Karpas-422 (cell line): ENCODE measurements around the gene CERK. TPM values are rescaled to one million over a fixed set of nuclear protein-coding genes. Genes with fewer than 3 reads are reported as not detected.

Source experiments
- DNase-seq: peaks from one replicate; pipeline ENCODE4 v3.0.0-alpha.2; 2015
- H2AFZ ChIP-seq: fragments of 200-600 bp; sonication (generic); 2 replicates; pipeline ENCODE4 v1.6.1; 2014; ENCODE audit warnings: antibody characterized with exemption, low read length, mixed read lengths
- H3K27ac ChIP-seq: fragments of 200-600 bp; sonication (generic); 2 replicates; pipeline ENCODE4 v1.5.1; 2014; ENCODE audit warnings: mild to moderate bottlenecking, low read length, moderate library complexity
- H3K27me3 ChIP-seq: fragments of 200-600 bp; sonication (generic); 2 replicates; pipeline ENCODE4 v1.6.1; 2014; ENCODE audit warnings: low read length, mixed read lengths
- H3K36me3 ChIP-seq: fragments of 200-600 bp; sonication (generic); 2 replicates; pipeline ENCODE4 v1.6.1; 2014; ENCODE audit warnings: low read length, mixed read lengths; ENCODE audit not compliant: insufficient read depth
- H3K4me1 ChIP-seq: fragments of 200-600 bp; sonication (generic); 2 replicates; pipeline ENCODE4 v1.6.1; 2014; ENCODE audit warnings: mild to moderate bottlenecking, low read length, mixed read lengths
- H3K4me2 ChIP-seq: fragments of 200-600 bp; sonication (generic); 2 replicates; pipeline ENCODE4 v1.6.1; 2014; ENCODE audit warnings: low read length, low read depth, mild to moderate bottlenecking; ENCODE audit not compliant: poor library complexity, severe bottlenecking
- H3K4me3 ChIP-seq: fragments of 200-600 bp; sonication (generic); 2 replicates; pipeline ENCODE4 v1.5.1; 2014; ENCODE audit warnings: mild to moderate bottlenecking, antibody characterized with exemption, low read length, mixed read lengths
- H3K79me2 ChIP-seq: fragments of 200-600 bp; sonication (generic); 2 replicates; pipeline ENCODE4 v1.6.1; 2014; ENCODE audit warnings: mild to moderate bottlenecking, low read length, mixed read lengths
- H3K9ac ChIP-seq: fragments of 200-600 bp; sonication (generic); 2 replicates; pipeline ENCODE4 v1.6.0; 2014; ENCODE audit warnings: low read length
- H3K9me2 ChIP-seq: fragments of 200-600 bp; sonication (generic), shearing (Covaris generic); replicated peaks from 2 replicates; pipeline ENCODE4 v1.6.0; 2014; ENCODE audit warnings: mild to moderate bottlenecking, low read length, moderate library complexity; ENCODE audit not compliant: insufficient read depth
- H3K9me3 ChIP-seq: fragments of 300-700, 200-600 bp; sonication (generic); 2 replicates; pipeline ENCODE4 v1.6.1; 2014; ENCODE audit warnings: low read length, mixed read lengths
- H4K20me1 ChIP-seq: fragments of 200-600 bp; sonication (generic); 2 replicates; pipeline ENCODE4 v1.6.1; 2014; ENCODE audit warnings: mild to moderate bottlenecking, antibody characterized with exemption, low read length, low read depth; ENCODE audit not compliant: insufficient read depth
- total RNA-seq: library from RNA; depleted of rRNA; stranded (reverse); fragments of >200 nt; shearing (Covaris generic); gene quantifications from 2 replicates; pipeline ENCODE4 v1.2.3, GENCODE V29; 2014; ENCODE audit warnings: low replicate concordance

CERK gene
- total RNA-seq, 1 experiment from 2014 or later = 53.8 TPM

GRCh38 chr22:46776876-46777608, 39.0 kb upstream of the CERK start:
- Histone ChIP-seq H3K27ac (peak overlapping the region; percentile 99), H3K36me3 (peaks cover 4% of the 10 kb centered on the region), H3K79me2 (peaks cover 77% of the 10 kb centered on the region), H3K4me2 (peak overlapping the region; percentile 81), H3K4me3 (peak overlapping the region; percentile 68), H4K20me1 (peaks cover 3% of the 10 kb centered on the region; the same call in 1 of the 2 replicates), H3K27me3 (no peaks in the 10 kb centered on the region), H3K9ac (peak overlapping the region; percentile 76), H3K9me2 (no peaks in the 10 kb centered on the region), H2AFZ (no peak overlapping the region), H3K4me1 (peaks cover 67% of the 10 kb centered on the region), H3K9me3 (no peaks in the 10 kb centered on the region)
- peak; percentile 58 for DNase-seq

DNA sequence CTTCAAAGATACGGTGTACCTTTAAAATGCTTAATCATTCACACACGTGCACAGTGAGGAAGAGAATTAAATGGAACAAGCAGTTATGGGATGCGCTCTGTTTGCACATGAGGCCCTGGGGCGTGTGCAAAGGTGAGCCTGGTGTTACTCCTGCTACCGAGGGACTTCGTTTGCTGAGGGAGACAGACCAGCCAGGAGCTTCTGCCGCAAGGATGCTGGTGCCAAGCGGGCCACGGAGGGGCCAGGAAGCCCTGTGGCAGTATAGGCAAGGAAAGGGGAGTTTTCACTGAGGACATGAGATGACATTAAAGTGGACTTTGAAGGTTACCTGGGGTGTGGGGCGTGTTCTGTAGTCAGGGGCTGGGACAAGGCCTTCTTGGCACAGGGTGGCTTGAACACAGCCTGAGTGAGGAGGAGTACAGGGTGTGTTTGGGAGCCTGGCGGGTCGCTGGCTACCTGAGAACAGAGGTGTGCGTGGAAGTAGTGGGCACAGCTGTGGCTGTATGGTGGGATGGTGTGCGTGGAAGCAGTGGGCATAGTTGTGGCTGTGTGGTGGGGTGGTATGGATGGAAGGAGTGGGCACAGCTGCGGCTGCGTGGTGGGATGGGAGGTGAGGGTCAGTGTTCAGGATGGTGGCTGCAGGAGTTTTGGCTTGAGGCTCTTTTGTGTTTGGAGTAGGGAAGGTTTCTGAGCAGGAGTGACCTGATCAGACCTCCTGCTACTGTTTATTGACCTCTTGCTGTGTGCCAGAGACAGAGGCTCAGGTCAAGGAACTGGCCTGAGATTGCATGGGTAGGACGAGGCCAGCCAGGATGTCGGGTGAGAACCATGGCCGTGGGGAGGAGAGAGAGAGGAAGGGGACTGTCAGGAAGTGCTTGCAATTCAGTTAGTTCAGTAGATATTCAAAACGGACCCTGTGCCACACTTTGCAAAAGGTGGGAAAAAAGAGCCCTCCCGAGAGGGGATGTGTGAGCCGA, 38.1 kb upstream of the CERK start:
- Histone ChIP-seq H2AFZ (no peak overlapping the region), H3K9me3 (no peaks in the 10 kb centered on the region), H3K4me1 (peaks cover 67% of the 10 kb centered on the region), H3K4me2 (peak overlapping the region; percentile 81), H3K9me2 (no peaks in the 10 kb centered on the region), H3K4me3 (peak overlapping the region; percentile 68), H3K9ac (peak overlapping the region; percentile 76), H3K27ac (peak overlapping the region; percentile 99), H3K36me3 (peaks cover 7% of the 10 kb centered on the region), H3K79me2 (peaks cover 71% of the 10 kb centered on the region), H3K27me3 (no peaks in the 10 kb centered on the region), H4K20me1 (peaks cover 3% of the 10 kb centered on the region; the same call in 1 of the 2 replicates)
- peak; percentile 54 for DNase-seq

DNA sequence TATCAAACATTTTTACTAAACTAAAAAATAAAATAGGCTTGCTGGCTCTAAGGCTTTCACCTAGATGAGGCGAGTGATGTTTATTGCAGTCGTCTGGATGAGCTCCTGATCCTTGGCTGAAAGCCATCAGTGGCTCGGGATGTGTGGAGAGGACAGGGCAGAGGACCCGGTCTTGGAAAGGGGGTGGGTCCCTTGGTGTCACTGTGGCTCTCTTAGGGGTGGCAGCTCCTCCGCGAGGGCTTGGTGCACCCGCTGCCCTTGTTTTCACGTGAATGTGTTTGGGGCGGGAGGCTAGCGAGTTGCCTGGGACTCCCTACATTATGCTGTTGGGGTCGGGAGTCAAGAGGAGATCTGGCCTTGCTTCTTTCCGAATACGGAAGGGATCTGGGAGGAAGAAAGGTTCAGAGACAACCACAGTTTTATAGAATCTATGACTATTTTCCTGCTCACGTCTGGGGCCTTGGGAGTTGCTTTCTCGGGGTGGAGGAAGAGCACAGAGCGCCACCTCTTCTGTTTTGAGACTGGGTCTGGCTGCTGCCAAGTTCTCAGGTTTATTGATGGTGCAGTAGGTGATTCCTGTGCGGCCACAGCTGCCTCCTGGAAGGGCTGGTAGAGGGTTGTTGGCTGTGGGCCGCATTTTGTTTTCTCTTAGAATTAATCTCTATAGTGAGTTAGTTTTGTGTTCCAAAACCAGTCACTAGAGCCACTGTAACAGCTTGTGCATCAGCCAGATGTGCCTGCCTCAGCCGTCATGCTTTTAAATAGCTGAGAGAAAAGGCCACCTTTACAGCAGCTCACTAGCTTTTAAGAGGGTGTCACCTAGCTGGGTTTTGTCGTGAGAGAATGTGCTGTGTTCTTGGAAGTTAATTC, 37.2 kb upstream of the CERK start:
- no peaks in the 10 kb centered on the region for H3K27me3 ChIP-seq
- no peaks in the 10 kb centered on the region for H3K9me3 ChIP-seq
- H3K9me2 ChIP-seq = no peaks in the 10 kb centered on the region
- H3K79me2 ChIP-seq = peaks cover 71% of the 10 kb centered on the region
- H3K36me3 ChIP-seq = peaks cover 9% of the 10 kb centered on the region
- peaks cover 71% of the 10 kb centered on the region for H3K4me1 ChIP-seq
- H3K4me3 ChIP-seq = peak overlapping the region; percentile 68
- H3K27ac ChIP-seq = peak overlapping the region; percentile 99
- no peak overlapping the region for H2AFZ ChIP-seq
- peak overlapping the region; percentile 81 for H3K4me2 ChIP-seq
- peak; percentile 77 for DNase-seq
- H4K20me1 ChIP-seq = peaks cover 3% of the 10 kb centered on the region; the same call in 1 of the 2 replicates
- H3K9ac ChIP-seq = peak overlapping the region; percentile 76

DNA sequence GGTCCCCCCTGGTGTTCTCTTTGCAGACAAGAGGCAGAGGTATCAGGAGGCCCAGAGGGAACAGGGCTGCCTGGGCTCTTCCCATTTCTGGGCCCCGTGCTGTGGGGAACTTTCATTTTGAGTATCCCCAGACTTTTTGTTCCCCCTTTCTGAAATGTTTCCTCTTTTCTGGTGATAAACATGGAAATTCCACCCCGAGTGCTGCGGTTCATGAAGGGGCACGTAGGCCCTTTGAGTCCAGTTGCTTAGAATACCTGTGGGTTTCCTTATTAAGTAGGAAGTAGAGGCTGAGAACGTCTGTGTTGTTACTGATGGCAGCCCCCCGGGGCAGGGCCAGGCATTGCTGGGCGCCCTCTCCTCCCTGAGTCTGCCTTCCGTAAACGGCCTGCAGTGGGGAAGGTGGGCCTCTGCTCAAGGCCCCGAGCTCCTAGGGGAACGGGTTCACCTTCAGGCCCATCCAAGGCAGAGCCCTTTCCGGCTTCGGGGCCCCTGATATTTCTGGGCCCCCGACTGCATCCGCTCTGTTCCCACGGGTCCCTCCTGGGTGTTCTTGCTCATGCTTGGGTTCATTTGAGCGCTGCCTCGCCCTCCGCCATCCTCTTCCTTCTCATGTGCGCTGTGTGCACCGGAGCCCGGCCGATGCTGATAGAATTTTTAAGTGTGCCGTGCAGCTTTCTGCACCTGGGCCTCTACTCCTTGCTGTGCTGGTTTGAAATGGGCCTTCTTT, 36.4 kb upstream of the CERK start:
- Histone ChIP-seq H3K4me1 (peaks cover 76% of the 10 kb centered on the region), H3K36me3 (peaks cover 8% of the 10 kb centered on the region), H3K27me3 (no peaks in the 10 kb centered on the region), H3K79me2 (peaks cover 71% of the 10 kb centered on the region), H3K4me2 (peak overlapping the region; percentile 81), H2AFZ (no peak overlapping the region), H3K27ac (peak overlapping the region; percentile 99), H3K9ac (peak overlapping the region; percentile 76), H3K9me3 (no peaks in the 10 kb centered on the region), H3K9me2 (no peaks in the 10 kb centered on the region), H4K20me1 (0 out of 2 replicates have a peak, but pooled peaks cover 3% of the 10 kb centered on the region), H3K4me3 (peak overlapping the region; percentile 68)
- DNase-seq = peak; percentile 98

GRCh38 chr22:46773076-46773475, 35.0 kb upstream of the CERK start:
- H3K4me3 ChIP-seq = peak overlapping the region; percentile 68; the same call in 1 of the 2 replicates
- peak overlapping the region; percentile 99 for H3K27ac ChIP-seq
- H3K27me3 ChIP-seq = no peaks in the 10 kb centered on the region
- H3K4me1 ChIP-seq = peaks cover 86% of the 10 kb centered on the region
- no peaks in the 10 kb centered on the region for H3K9me2 ChIP-seq
- peaks cover 69% of the 10 kb centered on the region for H3K79me2 ChIP-seq
- H3K4me2 ChIP-seq = peak overlapping the region; percentile 81
- H3K36me3 ChIP-seq = peaks cover 8% of the 10 kb centered on the region
- H3K9ac ChIP-seq = peak overlapping the region; percentile 76
- H4K20me1 ChIP-seq = 0 out of 2 replicates have a peak, but pooled peaks cover 3% of the 10 kb centered on the region
- no peak overlapping the region for H2AFZ ChIP-seq
- H3K9me3 ChIP-seq = no peaks in the 10 kb centered on the region
- DNase-seq = no peak

GRCh38 chr22:46770726-46771125, 32.7 kb upstream of the CERK start:
- Histone ChIP-seq H3K4me1 (peaks cover 82% of the 10 kb centered on the region), H3K9ac (peak overlapping the region; percentile 62; the same call in 1 of the 2 replicates), H3K4me3 (peak overlapping the region; percentile 39; the same call in 1 of the 2 replicates), H3K9me3 (no peaks in the 10 kb centered on the region), H3K9me2 (no peaks in the 10 kb centered on the region), H3K27ac (peak overlapping the region; percentile 85), H3K4me2 (peak overlapping the region; percentile 76), H2AFZ (no peak overlapping the region), H3K36me3 (peaks cover 8% of the 10 kb centered on the region), H4K20me1 (no peaks in the 10 kb centered on the region), H3K79me2 (peaks cover 67% of the 10 kb centered on the region), H3K27me3 (no peaks in the 10 kb centered on the region)
- no peak for DNase-seq

GRCh38 chr22:46770151-46770641, 32.1 kb upstream of the CERK start:
- Histone ChIP-seq H2AFZ (no peak overlapping the region), H4K20me1 (0 out of 2 replicates have a peak, but pooled peaks cover under 1% of the 10 kb centered on the region), H3K4me3 (peak overlapping the region; percentile 39; the same call in 1 of the 2 replicates), H3K36me3 (peaks cover 9% of the 10 kb centered on the region), H3K9ac (peak overlapping the region; percentile 62), H3K4me1 (peaks cover 77% of the 10 kb centered on the region), H3K27me3 (no peaks in the 10 kb centered on the region), H3K9me2 (no peaks in the 10 kb centered on the region), H3K4me2 (peak overlapping the region; percentile 76), H3K9me3 (no peaks in the 10 kb centered on the region), H3K79me2 (peaks cover 67% of the 10 kb centered on the region), H3K27ac (peak overlapping the region; percentile 85)
- no peak for DNase-seq
